Endothelial cell (in vitro differentiated cells): ENCODE data around the gene TBC1D16. TPM values are rescaled to one million over a fixed set of nuclear protein-coding genes. Genes with fewer than 3 reads are reported as not detected.
"Not testable (repeated sequence)": the region's sequence is repeated elsewhere in the genome, so short reads cannot be mapped to it uniquely, and the experiment has no call there.

Source experiments
- DNase-seq: peaks from one replicate; pipeline ENCODE4 v3.0.0; 2021; ENCODE audit warnings: low spot score
- H3K27ac Mint-ChIP-seq: one replicate; pipeline ENCODE4 v1.8.0; 2021; ENCODE audit warnings: mixed read lengths, inconsistent platforms; ENCODE audit not compliant: unreplicated experiment
- H3K27me3 Mint-ChIP-seq: one replicate; pipeline ENCODE4 v1.8.0; 2021; ENCODE audit warnings: mild to moderate bottlenecking, moderate library complexity, mixed read lengths, inconsistent platforms; ENCODE audit not compliant: unreplicated experiment
- H3K36me3 Mint-ChIP-seq: one replicate; pipeline ENCODE4 v1.8.0; 2021; ENCODE audit warnings: mild to moderate bottlenecking, low read depth, mixed read lengths, inconsistent platforms; ENCODE audit not compliant: unreplicated experiment
- H3K4me1 Mint-ChIP-seq: one replicate; pipeline ENCODE4 v1.8.0; 2021; ENCODE audit warnings: mild to moderate bottlenecking, mixed read lengths, inconsistent platforms; ENCODE audit not compliant: unreplicated experiment
- H3K4me3 Mint-ChIP-seq: one replicate; pipeline ENCODE4 v1.8.0; 2021; ENCODE audit warnings: mild to moderate bottlenecking, mixed read lengths, inconsistent platforms; ENCODE audit not compliant: unreplicated experiment
- H3K9me3 Mint-ChIP-seq: one replicate; pipeline ENCODE4 v1.8.0; 2021; ENCODE audit warnings: mixed read lengths, inconsistent platforms; ENCODE audit not compliant: unreplicated experiment
- total RNA-seq: library from RNA; stranded (reverse); fragmentation: NEBNext Ultra II Directional; extraction: Animal tissue kit (Norgen Biotek cat#: 25700); gene quantifications from one replicate; pipeline ENCODE4 v1.2.1, GENCODE V29; 2021; ENCODE audit not compliant: unreplicated experiment
- TF ChIP-seq, protein P1 (sequence below): fragments of 200-600 bp; sonication (generic); IDR thresholded peaks from one replicate; pipeline ENCODE4 v1.5.0; 2021; ENCODE audit warnings: antibody characterized with exemption; ENCODE audit not compliant: unreplicated experiment

TBC1D16 gene
- total RNA-seq, 1 donor from 2014 or later, result 126 TPM

DNA sequence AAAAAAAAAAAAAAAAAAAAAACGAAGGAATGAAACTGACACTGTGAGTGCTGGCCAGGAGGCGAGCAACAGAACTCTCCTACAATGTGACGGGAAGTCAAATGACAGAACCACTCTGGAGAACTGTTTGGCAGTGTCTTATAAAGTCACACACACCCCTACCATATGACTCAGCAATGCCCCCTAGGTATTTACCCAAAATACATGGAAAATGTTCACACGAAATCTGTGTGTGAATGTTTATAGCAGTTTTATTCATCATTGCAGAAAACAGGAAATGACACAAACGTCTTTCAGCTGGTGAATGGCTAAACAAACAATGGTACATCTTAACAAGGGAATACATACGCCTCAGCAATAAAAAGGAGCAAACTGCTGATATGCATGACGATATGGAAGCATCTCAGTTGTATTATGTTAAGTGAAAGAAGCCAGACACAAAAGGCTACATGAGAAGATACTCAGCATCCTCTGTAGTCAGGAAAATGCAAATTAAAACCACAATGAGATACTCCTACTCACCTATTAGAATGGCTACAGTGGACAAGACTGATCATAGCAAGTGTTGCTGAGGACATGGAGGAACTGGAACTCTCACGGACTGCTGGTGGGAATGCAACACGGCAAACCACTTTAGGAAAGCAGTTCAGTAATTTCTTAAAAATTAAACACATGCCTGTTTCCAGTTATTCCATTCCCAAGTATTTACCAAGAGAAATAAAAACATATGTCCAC lies 74.7 kb downstream of the TBC1D16 start:
- TF ChIP-seq, protein P1, sequence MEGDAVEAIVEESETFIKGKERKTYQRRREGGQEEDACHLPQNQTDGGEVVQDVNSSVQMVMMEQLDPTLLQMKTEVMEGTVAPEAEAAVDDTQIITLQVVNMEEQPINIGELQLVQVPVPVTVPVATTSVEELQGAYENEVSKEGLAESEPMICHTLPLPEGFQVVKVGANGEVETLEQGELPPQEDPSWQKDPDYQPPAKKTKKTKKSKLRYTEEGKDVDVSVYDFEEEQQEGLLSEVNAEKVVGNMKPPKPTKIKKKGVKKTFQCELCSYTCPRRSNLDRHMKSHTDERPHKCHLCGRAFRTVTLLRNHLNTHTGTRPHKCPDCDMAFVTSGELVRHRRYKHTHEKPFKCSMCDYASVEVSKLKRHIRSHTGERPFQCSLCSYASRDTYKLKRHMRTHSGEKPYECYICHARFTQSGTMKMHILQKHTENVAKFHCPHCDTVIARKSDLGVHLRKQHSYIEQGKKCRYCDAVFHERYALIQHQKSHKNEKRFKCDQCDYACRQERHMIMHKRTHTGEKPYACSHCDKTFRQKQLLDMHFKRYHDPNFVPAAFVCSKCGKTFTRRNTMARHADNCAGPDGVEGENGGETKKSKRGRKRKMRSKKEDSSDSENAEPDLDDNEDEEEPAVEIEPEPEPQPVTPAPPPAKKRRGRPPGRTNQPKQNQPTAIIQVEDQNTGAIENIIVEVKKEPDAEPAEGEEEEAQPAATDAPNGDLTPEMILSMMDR, result no peak
- H3K4me1 Mint-ChIP-seq, result peaks cover 3% of the 10 kb centered on the region
- no peak overlapping the region for H3K4me3 Mint-ChIP-seq
- no peak overlapping the region for H3K27ac Mint-ChIP-seq
- DNase-seq, result no peak
- no peaks in the 10 kb centered on the region for H3K9me3 Mint-ChIP-seq
- H3K36me3 Mint-ChIP-seq, result peaks cover 21% of the 10 kb centered on the region
- peaks cover 2% of the 10 kb centered on the region for H3K27me3 Mint-ChIP-seq

DNA sequence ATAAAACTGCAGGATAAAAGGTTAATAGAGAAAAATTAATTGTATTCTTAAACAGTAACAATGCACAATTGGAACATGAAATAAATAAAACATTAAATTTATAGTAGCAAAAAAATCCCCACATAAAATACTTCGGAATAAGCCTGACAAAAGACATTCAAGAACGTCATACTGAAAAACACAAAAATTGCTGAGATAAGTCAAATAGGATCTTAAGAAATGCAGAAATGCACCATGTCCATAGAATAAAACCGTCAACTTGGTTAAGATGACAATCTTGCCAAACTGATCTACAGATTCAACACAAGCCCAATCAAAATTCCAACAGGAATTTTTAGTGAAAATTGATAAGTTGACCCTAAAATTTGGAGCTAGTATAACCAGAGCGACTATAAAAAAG lies 76.6 kb downstream of the TBC1D16 start:
- Mint-ChIP-seq H3K27ac (no peak overlapping the region), H3K27me3 (no peaks in the 10 kb centered on the region), H3K4me3 (no peak overlapping the region), H3K4me1 (peaks cover 3% of the 10 kb centered on the region), H3K36me3 (peaks cover 15% of the 10 kb centered on the region), H3K9me3 (no peaks in the 10 kb centered on the region)
- DNase-seq, result no peak
- TF ChIP-seq, protein P1, result no peak

DNA sequence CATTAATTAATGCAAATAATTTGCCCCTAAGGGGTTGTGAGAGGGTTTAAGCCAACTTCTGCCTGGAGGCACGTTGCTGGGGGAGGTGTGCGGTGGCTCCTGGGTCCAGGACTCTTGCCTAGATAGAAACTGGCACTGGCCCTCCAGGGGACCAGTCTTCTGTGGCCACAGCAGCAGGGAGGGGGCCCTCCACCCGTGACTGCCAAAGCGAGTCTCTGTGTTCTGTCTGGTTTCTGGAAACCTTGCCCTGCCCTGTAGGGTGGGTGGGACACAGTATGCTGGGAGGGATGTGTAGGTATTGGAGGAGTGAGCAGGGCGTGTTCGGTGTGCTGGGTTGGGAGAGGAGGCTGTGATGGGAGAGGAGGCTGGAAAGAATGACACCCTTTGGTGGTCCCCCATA lies 78.8 kb downstream of the TBC1D16 start:
- Mint-ChIP-seq H3K4me3 (no peak overlapping the region), H3K27me3 (no peaks in the 10 kb centered on the region), H3K9me3 (no peaks in the 10 kb centered on the region), H3K27ac (no peak overlapping the region), H3K36me3 (peaks cover 6% of the 10 kb centered on the region), H3K4me1 (peaks cover 5% of the 10 kb centered on the region)
- TF ChIP-seq, protein P1, result no peak
- no peak for DNase-seq

DNA sequence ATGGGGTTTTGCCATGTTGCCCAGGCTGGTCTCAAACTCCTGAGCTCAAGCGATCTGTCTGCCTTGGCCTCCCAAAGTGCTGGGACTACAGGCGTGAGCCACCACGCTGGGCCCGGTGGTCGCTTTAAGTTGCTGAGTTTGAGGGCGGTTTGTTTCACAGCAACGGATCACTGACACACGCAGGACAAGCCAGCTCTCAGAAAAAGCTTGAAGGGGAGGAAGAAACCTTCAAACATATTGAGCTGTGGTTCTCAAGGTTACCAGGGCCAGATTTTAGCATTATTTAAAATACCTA lies 79.3 kb downstream of the TBC1D16 start:
- H3K27ac Mint-ChIP-seq, result not testable (repeated sequence)

DNA sequence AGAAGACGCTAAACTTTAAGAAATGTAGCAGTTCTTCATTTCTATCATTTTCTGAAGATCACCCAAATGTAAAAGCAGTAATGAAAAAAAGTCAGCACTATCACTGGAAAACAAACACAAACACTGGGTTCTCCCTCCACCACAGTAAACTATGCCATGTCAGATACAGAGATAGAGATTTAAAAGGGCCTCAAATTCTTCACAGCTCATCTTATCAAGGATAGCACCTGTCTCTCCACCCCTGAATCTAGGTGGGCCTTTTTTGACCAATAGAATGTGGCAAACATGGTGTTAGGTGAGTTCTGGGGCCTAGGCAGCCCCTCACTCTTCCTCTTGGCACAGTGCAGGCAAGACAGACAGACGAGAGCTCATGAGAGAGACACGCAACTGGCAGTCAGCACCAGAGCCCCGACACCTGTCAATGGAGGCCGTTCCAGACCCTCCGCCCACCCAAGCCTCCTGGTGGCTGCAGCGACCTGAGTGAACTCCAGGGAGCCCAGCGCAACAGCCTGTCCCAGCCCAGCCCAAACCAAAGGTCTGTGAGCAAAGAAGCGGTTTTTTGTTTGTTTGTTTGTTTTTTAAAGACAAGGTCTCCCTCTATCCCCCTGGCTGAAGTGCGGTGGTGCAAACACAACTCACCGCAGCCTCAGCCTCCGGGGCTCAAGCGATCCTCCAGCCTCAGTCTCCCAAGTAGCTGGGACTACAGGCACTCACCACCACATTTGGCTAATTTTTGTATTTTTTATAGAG lies 79.8 kb downstream of the TBC1D16 start:
- TF ChIP-seq, protein P1, result no peak
- H3K27ac Mint-ChIP-seq, result no peak overlapping the region
- H3K4me3 Mint-ChIP-seq, result no peak overlapping the region
- peaks cover 13% of the 10 kb centered on the region for H3K4me1 Mint-ChIP-seq
- H3K9me3 Mint-ChIP-seq, result no peaks in the 10 kb centered on the region
- DNase-seq, result no peak
- H3K36me3 Mint-ChIP-seq, result peaks cover 4% of the 10 kb centered on the region
- no peaks in the 10 kb centered on the region for H3K27me3 Mint-ChIP-seq

More for the DNA sequence above, 79.3 kb downstream of the TBC1D16 start:
- not testable (repeated sequence) for H3K4me3 Mint-ChIP-seq, DNase-seq, H3K36me3 Mint-ChIP-seq, H3K27me3 Mint-ChIP-seq, H3K9me3 Mint-ChIP-seq
- H3K4me1 Mint-ChIP-seq, result peaks cover 10% of the 10 kb centered on the region
